HG02840 (cell line): ENCODE measurements around the gene PPM1N.

Source experiments
- ATAC-seq: cut with Tn5 transposase; IDR thresholded peaks from one replicate; pipeline ENCODE4 v1.9.1; 2021; ENCODE audit warnings: mild to moderate bottlenecking, moderate library complexity, moderate number of reproducible peaks; ENCODE audit not compliant: unreplicated experiment, low FRiP score

PPM1N gene

DNA sequence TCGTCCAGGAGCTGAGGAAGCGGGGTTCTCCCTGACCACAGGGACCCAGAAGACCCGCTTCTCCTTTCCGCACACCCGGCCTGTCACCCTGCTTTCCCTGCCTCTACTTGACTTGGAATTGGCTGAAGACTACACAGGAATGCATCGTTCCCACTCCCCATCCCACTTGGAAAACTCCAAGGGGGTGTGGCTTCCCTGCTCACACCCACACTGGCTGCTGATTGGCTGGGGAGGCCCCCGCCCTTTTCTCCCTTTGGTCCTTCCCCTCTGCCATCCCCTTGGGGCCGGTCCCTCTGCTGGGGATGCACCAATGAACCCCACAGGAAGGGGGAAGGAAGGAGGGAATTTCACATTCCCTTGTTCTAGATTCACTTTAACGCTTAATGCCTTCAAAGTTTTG lies 27.9 kb downstream of the PPM1N start:
- no peak for ATAC-seq

DNA sequence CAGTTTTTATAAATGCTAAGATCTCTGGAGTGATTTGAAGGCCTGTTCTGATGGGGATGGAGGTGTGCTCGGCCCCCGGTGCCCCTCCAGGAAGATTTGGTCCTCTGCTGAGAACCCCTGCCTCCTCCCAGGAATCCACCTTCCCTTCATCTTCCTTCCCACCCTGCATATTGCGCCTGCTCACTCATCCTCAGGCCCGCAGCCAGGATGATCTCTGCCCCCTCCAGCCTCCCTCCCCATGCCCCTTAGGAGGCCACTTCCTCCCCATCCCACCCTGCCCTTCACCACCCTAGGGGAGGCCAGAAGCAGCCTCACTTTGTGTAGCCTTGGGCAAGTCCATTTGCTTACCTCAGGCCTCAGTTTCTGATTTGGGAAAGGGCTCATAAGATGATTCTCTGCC lies 28.7 kb downstream of the PPM1N start:
- ATAC-seq, result no peak

DNA sequence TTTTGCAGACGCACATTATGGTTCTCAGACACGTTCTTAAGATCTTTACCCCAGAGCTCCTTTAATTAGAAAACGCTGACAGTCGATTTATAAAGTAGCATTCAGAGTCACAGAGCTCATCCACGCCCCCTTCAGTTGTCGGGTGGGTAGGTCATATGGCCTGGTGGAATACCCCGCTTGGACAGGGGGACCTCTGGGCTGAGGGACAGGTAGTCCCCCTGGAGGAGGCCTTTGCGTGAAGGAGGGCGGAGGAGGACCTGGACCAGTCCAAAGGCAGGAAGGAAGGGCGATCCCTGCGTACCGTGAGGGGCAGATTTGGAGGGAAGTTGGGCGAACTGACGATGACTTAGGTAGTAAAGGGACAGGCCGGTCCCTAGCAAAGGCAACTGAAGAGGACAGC lies 29.5 kb downstream of the PPM1N start:
- no peak for ATAC-seq

DNA sequence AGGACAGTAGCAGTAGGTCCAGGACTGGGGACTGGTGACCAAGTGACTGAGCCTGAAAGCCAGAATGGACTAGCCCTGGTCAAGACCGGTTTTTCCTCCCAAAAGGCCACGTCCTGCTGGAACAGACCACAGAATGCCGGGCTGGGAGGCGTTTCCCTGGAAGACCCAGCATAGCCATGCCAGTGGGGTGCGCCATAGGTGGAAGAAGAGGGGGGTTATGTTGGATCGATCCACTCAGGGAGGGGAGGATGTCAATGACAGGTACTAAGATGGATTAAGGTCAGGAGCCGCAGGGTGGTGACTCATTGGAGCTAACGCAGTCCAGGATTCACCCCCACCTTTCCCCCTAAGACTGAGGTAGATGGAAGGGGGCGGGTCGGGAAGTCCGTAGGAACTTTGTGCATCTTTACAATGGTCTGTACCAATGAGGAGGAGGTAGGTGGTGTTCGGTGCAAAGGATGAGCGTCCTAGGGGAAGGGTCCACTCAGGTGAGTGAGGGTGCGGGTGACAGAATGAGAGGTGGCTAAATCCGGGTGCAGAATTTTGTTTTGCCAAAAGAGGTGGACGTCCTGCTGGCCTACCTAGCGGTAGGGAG lies 30.0 kb downstream of the PPM1N start:
- ATAC-seq, result no peak

DNA sequence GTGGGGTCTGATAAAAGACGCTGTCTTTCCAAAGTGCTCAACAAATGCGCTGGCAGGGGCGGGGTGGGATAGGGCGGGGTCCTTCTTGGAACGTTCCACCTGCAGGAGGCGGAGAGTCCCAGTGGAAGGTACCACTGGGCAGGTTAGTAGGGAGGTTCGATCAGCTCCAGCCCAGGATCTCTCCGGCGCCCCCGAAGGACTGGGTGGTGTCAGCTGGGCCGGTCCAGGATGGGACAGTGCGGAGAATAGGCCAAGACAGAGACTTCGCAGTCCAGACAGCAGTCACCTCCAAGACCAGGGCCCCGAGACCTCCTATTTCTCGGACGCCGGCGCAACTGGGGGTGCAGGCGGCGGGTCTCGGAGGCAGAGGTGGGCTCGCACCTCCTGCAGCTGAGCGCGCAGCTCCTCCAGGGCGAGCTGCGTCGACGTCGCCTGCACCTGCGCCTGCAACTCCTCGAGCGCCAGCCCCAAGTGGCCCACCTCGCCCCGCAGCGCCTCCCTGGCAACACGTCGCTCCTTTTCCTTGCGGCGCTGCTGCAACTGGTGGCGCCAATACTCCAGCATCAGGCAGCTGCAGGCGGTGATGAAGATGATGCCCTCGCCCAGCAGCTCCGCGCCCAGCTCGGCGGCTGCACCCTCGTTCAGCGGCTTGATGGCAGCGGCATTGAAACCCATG lies 30.6 kb downstream of the PPM1N start:
- no peak for ATAC-seq

DNA sequence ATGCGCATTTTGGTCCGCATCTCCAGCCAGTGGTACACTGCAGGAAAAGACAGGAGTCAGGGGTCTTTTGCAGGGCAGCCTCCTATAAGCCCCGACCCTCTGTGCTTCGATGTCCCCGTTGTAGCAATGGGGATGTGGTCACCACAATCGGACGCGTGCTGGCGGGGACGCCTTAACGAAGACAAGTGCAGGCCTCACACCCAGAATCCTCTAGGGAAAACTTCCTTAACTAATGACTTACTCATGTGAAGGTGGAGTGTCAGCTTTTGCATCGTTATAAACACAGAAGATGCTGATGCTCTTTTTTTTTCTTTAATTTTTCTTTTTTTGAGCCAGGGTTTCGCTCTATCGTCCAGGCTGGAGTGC lies 31.2 kb downstream of the PPM1N start:
- no peak for ATAC-seq

DNA sequence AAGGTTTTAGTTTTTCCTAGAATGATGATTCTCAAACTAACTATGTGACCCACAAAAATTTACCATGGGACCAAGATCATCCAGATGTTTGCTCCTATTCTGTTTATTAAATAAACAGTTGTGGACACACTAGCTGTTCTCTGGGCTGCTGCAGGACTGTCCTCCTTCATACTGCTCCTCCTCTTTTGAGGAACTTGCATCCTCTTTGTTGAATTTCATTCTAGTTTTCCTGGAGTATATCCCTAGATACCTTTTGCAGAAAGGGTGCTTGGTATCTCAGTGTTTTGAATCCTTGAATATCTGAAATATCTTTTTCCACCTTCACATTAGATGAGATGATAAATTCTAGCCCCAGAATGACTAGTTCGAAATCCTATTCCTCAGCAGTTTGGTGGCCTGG lies 33.1 kb downstream of the PPM1N start:
- no peak for ATAC-seq

DNA sequence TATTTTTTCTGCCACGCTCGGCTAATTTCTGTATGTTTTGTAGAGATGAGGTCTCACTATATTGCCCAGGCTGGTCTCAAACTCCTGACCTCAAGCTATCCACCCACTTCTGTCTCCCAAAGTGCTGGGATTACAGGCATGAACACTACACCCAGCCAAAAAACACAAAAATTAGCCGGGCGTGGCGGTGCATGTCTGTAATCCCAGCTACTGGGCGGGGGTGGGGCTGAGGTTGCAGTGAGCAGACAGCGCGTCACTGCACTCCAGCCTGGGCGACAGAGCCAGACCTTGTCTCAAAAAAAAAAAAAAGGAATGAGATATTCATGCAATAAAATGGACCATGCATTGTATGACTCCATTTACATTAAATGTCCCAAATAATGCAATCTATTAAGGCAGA lies 41.2 kb downstream of the PPM1N start:
- ATAC-seq, result no peak

DNA sequence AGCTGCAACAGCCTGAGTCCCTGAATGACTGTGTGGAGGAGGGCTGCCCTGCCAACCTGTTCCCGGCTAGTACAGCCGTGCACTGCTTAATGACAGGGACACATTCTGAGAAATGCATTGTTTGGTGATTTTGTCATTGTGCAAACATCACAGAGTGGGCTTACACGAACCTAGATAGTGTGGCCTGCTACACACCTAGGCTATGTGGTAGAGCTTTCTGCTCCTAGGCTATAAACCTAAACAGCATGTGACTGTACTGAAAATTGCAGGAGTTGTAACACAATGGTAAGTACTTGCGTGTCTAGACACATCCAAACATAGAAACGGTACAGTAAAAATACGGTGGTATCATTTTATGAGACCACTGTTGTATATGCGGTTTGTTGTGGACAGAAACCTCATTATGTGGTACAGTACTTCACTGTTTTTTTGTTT lies 44.0 kb downstream of the PPM1N start:
- no peak for ATAC-seq

DNA sequence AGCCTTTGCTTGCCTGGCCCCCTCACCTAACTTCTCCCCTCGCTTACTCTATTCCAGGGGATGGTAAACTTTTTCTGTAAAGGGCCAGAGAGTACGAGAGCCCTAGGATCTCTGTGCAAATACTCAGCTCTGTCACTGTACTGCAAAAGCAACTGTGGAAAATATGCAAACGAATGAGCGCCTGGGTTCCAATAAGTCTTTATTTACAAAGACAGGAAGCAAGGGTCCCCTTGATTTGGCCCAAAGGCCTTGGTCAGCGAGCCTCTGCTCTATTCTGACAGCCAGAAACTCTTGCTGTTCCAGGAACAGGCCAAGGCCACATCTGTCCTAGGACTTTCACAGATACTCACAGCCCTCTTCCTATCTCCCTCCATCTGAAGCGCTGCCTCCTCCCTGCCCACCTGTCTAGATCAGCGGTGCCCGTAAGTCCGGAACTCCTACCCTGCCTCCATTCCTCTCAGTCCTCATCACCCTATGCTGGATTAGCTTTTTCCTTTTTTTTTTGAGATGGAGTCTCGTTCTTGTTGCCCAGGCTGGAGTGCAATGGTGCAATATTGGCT lies 49.0 kb downstream of the PPM1N start:
- no peak for ATAC-seq

DNA sequence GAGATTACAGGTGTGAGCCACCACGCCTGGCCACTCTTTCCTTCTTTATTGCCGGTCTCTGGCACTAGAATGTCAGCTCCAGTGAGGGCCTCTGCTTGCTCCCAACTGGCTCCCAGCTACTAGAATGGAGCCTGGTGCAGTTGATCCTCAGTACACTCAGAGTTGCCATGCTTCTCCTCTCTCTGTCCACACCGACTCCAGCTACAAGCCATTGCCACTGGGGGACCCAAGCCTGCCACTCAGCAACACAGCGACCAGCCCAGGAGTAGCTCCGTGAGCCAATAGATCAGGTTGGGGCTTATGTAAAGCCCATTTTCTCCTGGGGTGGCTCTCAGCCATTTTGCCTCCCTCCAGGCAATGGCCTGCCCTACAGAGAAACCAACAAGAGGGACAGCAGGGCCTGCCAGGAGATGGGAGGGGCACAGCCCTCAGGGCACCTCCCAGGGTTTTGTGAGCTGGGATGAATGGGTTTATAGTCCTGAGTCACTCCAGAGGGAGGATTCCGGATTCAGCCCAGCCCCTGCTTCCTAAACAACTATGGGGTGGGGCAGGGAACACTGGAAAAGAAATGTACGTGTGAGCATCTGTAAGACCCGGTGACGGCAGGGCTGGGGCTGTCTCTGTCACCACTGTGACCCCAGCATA lies 49.8 kb downstream of the PPM1N start:
- ATAC-seq, result no peak
